ENCODE data around the gene RBM25. TPM values are rescaled to one million over a fixed set of nuclear protein-coding genes. Genes with fewer than 3 reads are reported as not detected.

The RBM25 gene
- total RNA-seq, 4 donors from 2014 or later = 53.1 to 157 (median 96.4) TPM

- no peak for DNase-seq
- Histone ChIP-seq H3K4me3 (no peak overlapping the region), H3K36me3 (peaks cover 0 to 70% (median 36%) of the 10 kb centered on the region in 4 donors), H3K27me3 (no peaks in the 10 kb centered on the region), H3K9me3 (no peaks in the 10 kb centered on the region), H3K27ac (no peak overlapping the region), H3K4me1 (peaks cover 0 to under 1% (median 0%) of the 10 kb centered on the region in 4 donors)
- 38 to 65% methylated on average over 2 to 3 of the region's 3 CpGs for WGBS, 2 donors (ENCODE audit: low coverage in 1 of 2)
- intact Hi-C loops (cut with DNase I; ENCODE audit: low total_unique reads) (loop anchor here (5.0 kb wide), 1 partner anchor 1314 kb away; no protein-coding TSS in a partner anchor), in situ Hi-C loops (cut with MboI; ENCODE audit: low pct_ligation_motif_present in 1 of 4, low pct_unique_long_range_greater_than_20kb in 1 of 4, low sequenced_read_pairs in 3 of 4) (no loop called here)
- TF ChIP-seq POLR2A (IDR thresholded peaks at IDR 0.05) = no peak
- TF ChIP-seq, protein P1, sequence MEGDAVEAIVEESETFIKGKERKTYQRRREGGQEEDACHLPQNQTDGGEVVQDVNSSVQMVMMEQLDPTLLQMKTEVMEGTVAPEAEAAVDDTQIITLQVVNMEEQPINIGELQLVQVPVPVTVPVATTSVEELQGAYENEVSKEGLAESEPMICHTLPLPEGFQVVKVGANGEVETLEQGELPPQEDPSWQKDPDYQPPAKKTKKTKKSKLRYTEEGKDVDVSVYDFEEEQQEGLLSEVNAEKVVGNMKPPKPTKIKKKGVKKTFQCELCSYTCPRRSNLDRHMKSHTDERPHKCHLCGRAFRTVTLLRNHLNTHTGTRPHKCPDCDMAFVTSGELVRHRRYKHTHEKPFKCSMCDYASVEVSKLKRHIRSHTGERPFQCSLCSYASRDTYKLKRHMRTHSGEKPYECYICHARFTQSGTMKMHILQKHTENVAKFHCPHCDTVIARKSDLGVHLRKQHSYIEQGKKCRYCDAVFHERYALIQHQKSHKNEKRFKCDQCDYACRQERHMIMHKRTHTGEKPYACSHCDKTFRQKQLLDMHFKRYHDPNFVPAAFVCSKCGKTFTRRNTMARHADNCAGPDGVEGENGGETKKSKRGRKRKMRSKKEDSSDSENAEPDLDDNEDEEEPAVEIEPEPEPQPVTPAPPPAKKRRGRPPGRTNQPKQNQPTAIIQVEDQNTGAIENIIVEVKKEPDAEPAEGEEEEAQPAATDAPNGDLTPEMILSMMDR (IDR thresholded peaks at IDR 0.05) = peak in 3 of 5 experiments; percentile 11 to 33 (median 31)
These were observed 114.9 kb downstream of the RBM25 start for GRCh38 chr14:73173092-73173735.

Small RNAs within 50 kb of the gene (small RNA-seq; reads per million reads assigned to genes)
- 0 reads per million in 4 donors for gene RN7SL586P

Other genes starting within 250 kb of the RBM25 start
- 10 to 100 TPM in 2 of 4 donors, 1 to 10 TPM in 2; 7.1 to 23.5 (median 10.9) TPM for gene DPF3, start 164.4 kb upstream of the RBM25 start, total RNA-seq
- gene DCAF4, start 132.1 kb upstream of the RBM25 start, total RNA-seq = 100 to 1,000 TPM in 1 of 4 donors, 10 to 100 TPM in 2, 1 to 10 TPM in 1; 7.9 to 211 (median 22.8) TPM
- 10 to 100 TPM in 3 of 4 donors, 1 to 10 TPM in 1; 7.1 to 21.7 (median 17.5) TPM for gene ZFYVE1, start 31.4 kb upstream of the RBM25 start, total RNA-seq
- 100 to 1,000 TPM; 101 to 221 (median 135) TPM for gene PSEN1, start 78.0 kb downstream of the RBM25 start, total RNA-seq
- 10 to 100 TPM in 2 of 4 donors, 1 to 10 TPM in 2; 3.0 to 15.7 (median 11.0) TPM for gene PAPLN, start 179.0 kb downstream of the RBM25 start, total RNA-seq